ENCODE results near the gene FPGS. TPM values are rescaled to one million over a fixed set of nuclear protein-coding genes. Genes with fewer than 3 reads are reported as not detected.

The FPGS gene
- total and polyA plus RNA-seq, 4 donors: 42.5 to 115 (median 93.6) TPM

GRCh38 chr9:127758843-127759242 is 43.8 kb upstream of the FPGS start:
- ATAC-seq (ENCODE audit: insufficient read depth, low FRiP score) (no peak), DNase-seq (no peak)
- H3K4me1 ChIP-seq (ENCODE audit: control insufficient read depth in 5 of 5, insufficient read depth in 5 of 5, low read length in 5 of 5): peaks cover 0 to 8% (median 7%) of the 10 kb centered on the region in 5 donors
- 72 to 84% methylated on average over 5 of the region's 5 CpGs for WGBS, 2 donors
- peaks cover 0 to 14% (median 4%) of the 10 kb centered on the region in 3 donors for H3K27me3 ChIP-seq (ENCODE audit: control insufficient read depth in 3 of 3, insufficient read depth in 3 of 3, low read length in 2 of 3)
- H3K9ac ChIP-seq (ENCODE audit: insufficient read depth in 1 of 2, low read length in 2 of 2): no peak overlapping the region
- peaks cover 0 to 7% (median 0%) of the 10 kb centered on the region in 4 donors for H3K36me3 ChIP-seq (ENCODE audit: control insufficient read depth in 4 of 4, insufficient read depth in 4 of 4, low read length in 4 of 4)
- peak overlapping the region in 1 of 2 donors; percentile 51 for H3K27ac ChIP-seq (ENCODE audit: low read depth in 1 of 2, low read length in 1 of 2)
- H3K9me3 ChIP-seq (ENCODE audit: control insufficient read depth in 4 of 4, insufficient read depth in 3 of 4, low read length in 3 of 4): no peaks in the 10 kb centered on the region
- no peak overlapping the region for H3K4me3 ChIP-seq
- no peak for TF ChIP-seq CTCF (IDR thresholded peaks at IDR 0.05; ENCODE audit: control extremely low read depth, extremely low read depth)

- DNase-seq: no peak
- Histone ChIP-seq H3K4me3 (no peak overlapping the region), H3K9me3 (ENCODE audit: control insufficient read depth in 4 of 4, insufficient read depth in 3 of 4, low read length in 3 of 4) (no peaks in the 10 kb centered on the region), H3K27me3 (ENCODE audit: control insufficient read depth in 3 of 3, insufficient read depth in 3 of 3, low read length in 2 of 3) (peaks cover 0 to 6% (median 0%) of the 10 kb centered on the region in 3 donors), H3K4me1 (ENCODE audit: control insufficient read depth in 5 of 5, insufficient read depth in 5 of 5, low read length in 5 of 5) (peaks cover 0 to 8% (median 0%) of the 10 kb centered on the region in 5 donors), H3K36me3 (ENCODE audit: control insufficient read depth in 4 of 4, insufficient read depth in 4 of 4, low read length in 4 of 4) (peaks cover 0 to 5% (median 0%) of the 10 kb centered on the region in 4 donors), H3K9ac (ENCODE audit: insufficient read depth in 1 of 2, low read length in 2 of 2) (no peak overlapping the region), H3K27ac (ENCODE audit: low read depth in 1 of 2, low read length in 1 of 2) (peak overlapping the region; percentile 68 to 78)
- 63 to 91% methylated on average over 5 of the region's 5 CpGs for WGBS, 2 donors
- TF ChIP-seq CTCF (IDR thresholded peaks at IDR 0.05; ENCODE audit: control extremely low read depth, extremely low read depth): no peak
- no peak for ATAC-seq (ENCODE audit: insufficient read depth, low FRiP score)
Measured at GRCh38 chr9:127761061-127761460, 41.6 kb upstream of the FPGS start.

- peak overlapping the region; percentile 68 to 78 for H3K27ac ChIP-seq (ENCODE audit: low read depth in 1 of 2, low read length in 1 of 2)
- no peak for ATAC-seq (ENCODE audit: insufficient read depth, low FRiP score)
Measured at GRCh38 chr9:127761491-127761956, 41.2 kb upstream of the FPGS start.

More at GRCh38 chr9:127761491-127761956, 41.2 kb upstream of the FPGS start:
- 63 to 82% methylated on average over 5 of the region's 5 CpGs for WGBS, 2 donors
- DNase-seq: no peak
- no peak for TF ChIP-seq CTCF (IDR thresholded peaks at IDR 0.05; ENCODE audit: control extremely low read depth, extremely low read depth)
- Histone ChIP-seq H3K27me3 (ENCODE audit: control insufficient read depth in 3 of 3, insufficient read depth in 3 of 3, low read length in 2 of 3) (peaks cover 0 to 2% (median 0%) of the 10 kb centered on the region in 3 donors), H3K9me3 (ENCODE audit: control insufficient read depth in 4 of 4, insufficient read depth in 3 of 4, low read length in 3 of 4) (no peaks in the 10 kb centered on the region), H3K4me1 (ENCODE audit: control insufficient read depth in 5 of 5, insufficient read depth in 5 of 5, low read length in 5 of 5) (peaks cover 0 to 8% (median 0%) of the 10 kb centered on the region in 5 donors), H3K9ac (ENCODE audit: insufficient read depth in 1 of 2, low read length in 2 of 2) (no peak overlapping the region), H3K36me3 (ENCODE audit: control insufficient read depth in 4 of 4, insufficient read depth in 4 of 4, low read length in 4 of 4) (peaks cover 0 to 7% (median 0%) of the 10 kb centered on the region in 4 donors), H3K4me3 (no peak overlapping the region)

Data from lung (tissue), 12 donors.